GM18520 (cell line): ENCODE data around the gene CYP11A1.

Experiments
- ATAC-seq: cut with Tn5 transposase; IDR thresholded peaks from one replicate; pipeline ENCODE4 v1.9.1; 2021; ENCODE audit not compliant: unreplicated experiment

Gene CYP11A1

GRCh38 chr15:74389241-74390048 lies 22.0 kb upstream of the CYP11A1 start:
- ATAC-seq, result no peak

GRCh38 chr15:74388363-74388951 lies 21.0 kb upstream of the CYP11A1 start:
- ATAC-seq, result no peak

- ATAC-seq, result no peak
Observed at GRCh38 chr15:74387621-74388362, 20.3 kb upstream of the CYP11A1 start.

GRCh38 chr15:74387141-74387541 lies 19.7 kb upstream of the CYP11A1 start:
- no peak for ATAC-seq

GRCh38 chr15:74386496-74387140 lies 19.2 kb upstream of the CYP11A1 start:
- no peak for ATAC-seq

- no peak for ATAC-seq
Observed at GRCh38 chr15:74385733-74386132, 18.3 kb upstream of the CYP11A1 start.

- peak; percentile 63 for ATAC-seq
Observed at GRCh38 chr15:74384881-74385643, 17.6 kb upstream of the CYP11A1 start.

GRCh38 chr15:74384566-74384880 lies 17.1 kb upstream of the CYP11A1 start:
- no peak for ATAC-seq

- peak; percentile 38 for ATAC-seq
Observed at GRCh38 chr15:74383695-74384565, 16.5 kb upstream of the CYP11A1 start.

- no peak for ATAC-seq
Observed at GRCh38 chr15:74383286-74383685, 15.8 kb upstream of the CYP11A1 start.

GRCh38 chr15:74382004-74382816 lies 14.8 kb upstream of the CYP11A1 start:
- peak; percentile 26 for ATAC-seq

GRCh38 chr15:74381481-74381880 lies 14.0 kb upstream of the CYP11A1 start:
- ATAC-seq, result no peak

GRCh38 chr15:74381190-74381453 lies 13.7 kb upstream of the CYP11A1 start:
- no peak for ATAC-seq

GRCh38 chr15:74380361-74381189 lies 13.1 kb upstream of the CYP11A1 start:
- no peak for ATAC-seq

GRCh38 chr15:74378848-74379247 lies 11.4 kb upstream of the CYP11A1 start:
- ATAC-seq, result no peak

GRCh38 chr15:74377831-74378766 lies 10.7 kb upstream of the CYP11A1 start:
- no peak for ATAC-seq

GRCh38 chr15:74376825-74377581 lies 9.6 kb upstream of the CYP11A1 start:
- ATAC-seq, result no peak
